Measurements from ENCODE around the gene FGFR3.

The FGFR3 gene

DNA sequence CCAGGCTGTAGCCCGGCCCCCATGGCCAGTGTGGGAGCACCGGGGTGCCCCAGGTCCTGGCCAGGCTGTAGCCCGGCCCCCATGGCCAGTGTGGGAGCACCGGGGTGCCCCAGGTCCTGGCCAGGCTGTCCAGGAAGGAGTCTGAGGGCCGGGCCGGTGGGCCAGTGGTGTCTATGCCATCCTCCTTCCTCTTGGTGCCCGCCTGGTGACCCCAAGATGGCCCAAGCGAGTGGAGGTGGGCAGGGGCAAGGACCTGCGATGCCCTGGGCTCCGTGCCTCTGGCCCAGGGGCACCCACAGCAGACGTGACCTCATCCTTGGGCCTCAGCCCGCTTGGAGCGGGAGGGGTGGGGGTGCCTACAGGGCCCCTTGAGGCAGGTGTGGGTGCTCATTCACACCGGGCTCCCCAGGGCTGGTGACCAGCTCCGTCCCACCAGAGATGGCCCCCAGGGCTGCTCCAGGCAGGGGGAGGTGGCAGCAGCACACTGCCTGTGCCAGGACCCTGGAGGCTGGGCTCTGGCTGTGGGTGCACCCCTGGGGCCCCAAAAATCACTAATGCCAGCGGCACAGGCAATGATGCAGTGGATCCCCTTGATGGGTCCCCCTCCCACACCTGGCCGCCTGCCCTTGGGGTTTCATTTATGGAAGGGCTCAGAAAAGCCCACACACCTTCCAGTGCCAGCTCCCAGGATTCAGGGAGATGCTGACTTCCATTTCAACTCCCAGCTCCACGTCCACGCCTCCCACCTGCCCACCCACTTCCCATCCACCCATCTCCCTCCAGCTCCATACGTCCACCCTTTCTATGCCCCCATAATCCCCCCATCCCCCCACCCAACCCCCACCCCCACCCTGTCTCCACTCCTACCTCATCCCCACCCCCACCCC is 36.0 kb upstream of the FGFR3 start:
- DNase-seq: no peak

DNA sequence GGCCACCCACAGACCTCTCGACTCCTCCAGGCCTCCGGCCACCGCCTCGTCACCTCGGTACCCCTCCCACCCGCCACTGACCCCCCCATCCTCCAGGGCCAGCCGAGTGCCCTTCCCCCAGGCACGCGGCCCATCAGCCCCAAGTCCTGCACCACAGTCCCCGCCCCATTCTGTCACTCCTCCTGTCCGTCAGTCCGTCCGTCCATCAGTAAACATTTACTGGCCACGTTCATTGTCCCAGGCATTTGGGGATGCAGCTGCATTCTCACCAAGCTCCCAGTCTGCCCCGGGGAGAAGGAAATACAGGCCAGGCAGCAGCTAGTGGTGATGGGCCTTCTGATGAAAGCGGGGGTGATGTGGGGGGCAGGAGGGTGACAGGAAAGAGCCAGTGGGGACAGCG is 35.3 kb upstream of the FGFR3 start:
- no peak for DNase-seq

GRCh38 chr4:1758306-1759121 is 34.6 kb upstream of the FGFR3 start:
- DNase-seq: no peak

DNA sequence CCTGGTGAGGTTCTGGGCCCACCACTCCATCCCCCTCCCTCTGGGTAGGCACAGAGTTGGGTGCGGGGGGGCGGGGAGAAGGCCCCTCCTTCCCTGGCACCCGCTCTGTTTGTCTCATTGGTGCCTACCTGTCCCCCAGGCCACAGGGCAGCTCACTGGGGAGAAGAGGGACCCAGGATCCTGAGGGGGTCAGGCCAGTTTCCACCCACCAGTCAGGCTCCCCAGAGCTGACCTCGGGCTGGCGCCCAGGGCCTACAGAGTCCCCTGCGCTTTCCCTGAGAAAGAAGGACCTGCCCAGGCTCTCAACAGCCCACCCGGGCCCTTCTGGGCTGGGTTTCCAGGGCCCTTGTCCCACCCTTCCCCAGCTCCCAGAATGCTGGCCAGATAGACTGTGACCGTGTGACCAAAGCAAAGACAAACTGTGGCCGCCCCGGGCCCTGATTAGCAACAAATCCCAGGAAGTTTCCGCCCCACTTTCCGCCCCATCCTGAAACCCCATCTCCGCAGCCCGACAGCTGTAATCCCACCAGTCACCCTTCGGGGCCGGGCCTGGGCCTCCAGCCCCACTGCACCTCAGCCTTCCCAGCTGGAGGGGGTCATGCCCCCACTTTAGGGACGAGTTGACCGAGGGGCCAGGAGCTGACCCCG is 33.8 kb upstream of the FGFR3 start:
- DNase-seq: no peak

- no peak for DNase-seq
Measured at GRCh38 chr4:1759818-1760223, 33.3 kb upstream of the FGFR3 start.

- DNase-seq: no peak
Measured at GRCh38 chr4:1760521-1761071, 32.5 kb upstream of the FGFR3 start.

GRCh38 chr4:1761130-1761689 is 31.9 kb upstream of the FGFR3 start:
- no peak for DNase-seq

- DNase-seq: no peak
Measured at GRCh38 chr4:1762264-1763010, 30.7 kb upstream of the FGFR3 start.

GRCh38 chr4:1763070-1763549 is 30.0 kb upstream of the FGFR3 start:
- no peak for DNase-seq

GRCh38 chr4:1763550-1764080 is 29.5 kb upstream of the FGFR3 start:
- no peak for DNase-seq

DNA sequence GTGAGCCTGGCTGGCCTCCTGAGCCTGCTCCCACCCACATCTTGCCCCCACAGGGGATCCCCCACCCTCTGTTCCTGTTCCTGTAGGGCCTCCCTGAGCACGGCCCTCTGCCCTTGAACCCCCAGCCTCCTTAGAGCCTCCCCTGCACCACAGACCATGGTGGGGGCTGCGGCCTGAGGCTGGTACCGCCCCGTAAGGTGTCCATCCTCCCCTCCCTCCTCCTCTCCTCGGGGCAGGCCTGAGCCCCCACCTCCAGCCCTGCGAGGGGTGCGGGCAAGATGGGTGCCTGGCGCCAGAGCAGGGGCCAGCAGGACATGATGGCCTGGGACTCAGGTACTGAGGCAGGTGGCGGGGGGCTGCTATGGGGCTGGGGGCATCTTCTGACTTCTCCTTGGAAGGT is 28.4 kb upstream of the FGFR3 start:
- DNase-seq: no peak

GRCh38 chr4:1765409-1766072 is 27.6 kb upstream of the FGFR3 start:
- DNase-seq: no peak

DNA sequence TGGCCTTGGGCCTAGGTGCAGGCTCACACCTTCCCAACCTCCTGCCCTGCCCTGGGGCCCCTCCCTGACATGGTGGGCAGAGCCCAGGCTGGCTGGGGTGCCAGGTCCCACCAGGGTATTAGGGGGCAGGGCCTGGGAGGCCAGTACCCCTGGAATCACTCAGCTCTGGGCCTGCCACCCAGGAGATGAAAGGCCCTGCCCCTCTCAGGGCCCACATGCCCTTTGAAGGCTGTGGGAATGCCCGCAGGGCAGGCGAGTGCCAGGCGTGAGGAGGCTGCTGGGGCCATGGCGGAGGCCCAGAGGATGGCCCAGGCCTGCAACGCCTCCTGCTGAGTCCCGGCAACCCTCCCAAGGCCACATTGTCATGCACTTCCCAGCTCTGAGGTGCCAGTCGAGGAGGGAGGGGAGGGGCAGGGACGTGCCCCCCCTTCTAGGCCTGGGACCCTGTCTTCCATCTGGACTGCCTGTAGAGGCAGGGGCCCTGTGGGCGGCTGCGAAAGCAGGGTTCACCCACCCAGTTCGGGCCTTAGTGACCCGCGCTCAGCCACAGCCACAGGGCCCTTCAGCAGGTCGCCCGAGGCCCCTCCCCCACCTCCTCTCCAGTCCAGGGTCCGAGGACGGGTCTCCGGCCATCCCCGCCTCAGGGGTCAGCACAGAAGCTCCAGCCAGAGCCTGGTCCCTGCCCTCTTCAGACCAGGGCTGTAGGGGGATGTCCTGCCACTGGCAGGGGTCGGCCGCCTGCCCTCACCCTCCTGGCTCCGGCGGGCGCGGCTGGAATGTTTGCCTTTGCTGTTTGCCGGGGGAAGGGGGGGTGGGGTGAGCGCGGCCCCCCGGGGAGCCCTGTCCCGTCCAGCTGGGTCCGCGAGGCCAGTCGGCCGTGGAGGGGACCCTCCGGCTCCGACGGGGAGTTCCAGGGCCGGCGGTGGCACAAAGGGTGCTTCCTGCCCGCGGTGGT is 26.7 kb upstream of the FGFR3 start:
- DNase-seq: no peak

GRCh38 chr4:1767061-1767769 is 25.9 kb upstream of the FGFR3 start:
- DNase-seq: peak; percentile 16

- no peak for DNase-seq
Measured at GRCh38 chr4:1767770-1768366, 25.2 kb upstream of the FGFR3 start.

- DNase-seq: no peak
Measured at GRCh38 chr4:1768367-1769034, 24.6 kb upstream of the FGFR3 start.

DNA sequence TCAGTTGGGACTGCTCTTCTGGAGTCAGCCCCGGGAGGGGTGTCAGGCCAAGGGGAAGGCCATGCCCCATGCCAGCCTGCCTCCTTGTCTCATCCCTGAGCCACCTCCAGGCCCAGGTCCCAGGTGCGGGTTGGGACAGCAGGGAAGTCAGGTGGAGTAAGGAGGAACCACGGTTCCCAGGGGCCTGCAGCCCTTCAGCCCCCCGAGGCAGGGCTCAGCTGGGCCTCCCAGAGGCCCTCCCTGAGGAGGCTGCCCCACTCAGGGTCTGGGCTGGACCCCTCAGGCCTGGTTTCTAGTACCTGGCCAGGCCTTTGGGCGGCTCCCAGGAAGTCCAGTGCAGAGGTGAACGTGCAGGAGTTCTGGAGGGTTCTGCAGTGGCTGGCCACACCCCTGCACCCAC is 23.4 kb upstream of the FGFR3 start:
- DNase-seq: no peak

DNA sequence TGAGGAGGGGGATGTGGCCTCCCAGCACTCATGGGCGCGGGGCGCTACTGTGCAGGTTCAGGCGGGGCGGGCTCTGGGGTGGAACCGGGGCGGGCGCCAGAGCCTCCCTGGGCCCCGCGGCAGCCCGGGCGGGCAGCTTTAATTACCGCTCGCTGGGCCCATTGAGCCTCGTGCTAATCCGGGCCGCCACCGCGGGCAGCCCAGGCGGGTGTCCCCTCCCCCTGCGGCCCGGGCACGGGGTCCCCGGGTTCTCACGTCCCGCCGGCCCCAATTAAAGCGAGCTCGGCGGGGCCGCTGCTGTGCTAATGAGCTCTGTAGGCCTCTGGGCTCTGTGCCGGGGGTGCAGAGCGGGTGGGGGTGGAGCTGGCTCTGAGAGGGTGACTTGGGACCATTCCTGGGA is 22.8 kb upstream of the FGFR3 start:
- DNase-seq: no peak
